ENCODE measurements around the gene MCOLN1.

The MCOLN1 gene

GRCh38 chr19:7509625-7510024 is 12.8 kb upstream of the MCOLN1 start:
- H3K4me3 Mint-ChIP-seq, result no peak overlapping the region
- H3K9me3 Mint-ChIP-seq, result no peaks in the 10 kb centered on the region
- H3K27ac Mint-ChIP-seq, result no peak overlapping the region
- H3K27me3 Mint-ChIP-seq (ENCODE audit: low read depth), result peaks cover 16% of the 10 kb centered on the region
- H3K36me3 Mint-ChIP-seq (ENCODE audit: low read depth), result no peaks in the 10 kb centered on the region
- H3K4me1 Mint-ChIP-seq (ENCODE audit: low read depth), result peaks cover 2% of the 10 kb centered on the region
- no peak for DNase-seq (ENCODE audit: low spot score)

GRCh38 chr19:7512400-7512851 is 10.0 kb upstream of the MCOLN1 start:
- no peak overlapping the region for H3K4me3 Mint-ChIP-seq
- H3K36me3 Mint-ChIP-seq (ENCODE audit: low read depth), result no peaks in the 10 kb centered on the region
- peaks cover 25% of the 10 kb centered on the region for H3K27me3 Mint-ChIP-seq (ENCODE audit: low read depth)
- H3K9me3 Mint-ChIP-seq, result no peaks in the 10 kb centered on the region
- H3K4me1 Mint-ChIP-seq (ENCODE audit: low read depth), result peaks cover 4% of the 10 kb centered on the region
- no peak overlapping the region for H3K27ac Mint-ChIP-seq
- DNase-seq (ENCODE audit: low spot score), result no peak

GRCh38 chr19:7513809-7514642 is 8.4 kb upstream of the MCOLN1 start:
- Mint-ChIP-seq H3K4me1 (ENCODE audit: low read depth) (peaks cover 6% of the 10 kb centered on the region), H3K27me3 (ENCODE audit: low read depth) (peaks cover 28% of the 10 kb centered on the region), H3K36me3 (ENCODE audit: low read depth) (no peaks in the 10 kb centered on the region), H3K27ac (no peak overlapping the region), H3K9me3 (no peaks in the 10 kb centered on the region), H3K4me3 (no peak overlapping the region)
- DNase-seq (ENCODE audit: low spot score), result no peak

GRCh38 chr19:7515110-7515644 is 7.2 kb upstream of the MCOLN1 start:
- no peak for DNase-seq (ENCODE audit: low spot score)
- peaks cover 28% of the 10 kb centered on the region for H3K27me3 Mint-ChIP-seq (ENCODE audit: low read depth)
- no peaks in the 10 kb centered on the region for H3K36me3 Mint-ChIP-seq (ENCODE audit: low read depth)
- peak overlapping the region; percentile 72 for H3K4me3 Mint-ChIP-seq
- peaks cover 6% of the 10 kb centered on the region for H3K4me1 Mint-ChIP-seq (ENCODE audit: low read depth)
- peak overlapping the region; percentile 33 for H3K27ac Mint-ChIP-seq
- no peaks in the 10 kb centered on the region for H3K9me3 Mint-ChIP-seq

- no peaks in the 10 kb centered on the region for H3K9me3 Mint-ChIP-seq
- H3K36me3 Mint-ChIP-seq (ENCODE audit: low read depth), result no peaks in the 10 kb centered on the region
- DNase-seq (ENCODE audit: low spot score), result peak; percentile 30
- peaks cover 6% of the 10 kb centered on the region for H3K4me1 Mint-ChIP-seq (ENCODE audit: low read depth)
- H3K4me3 Mint-ChIP-seq, result peak within 1 kb of the TSS; percentile 72
- H3K27ac Mint-ChIP-seq, result peak within 1 kb of the TSS; percentile 33
- peaks cover 28% of the 10 kb centered on the region for H3K27me3 Mint-ChIP-seq (ENCODE audit: low read depth)
Measured at GRCh38 chr19:7515645-7516151, 6.7 kb upstream of the MCOLN1 start, which contains the start of gene ZNF358. ZNF358 (plus strand) TSS chr19:7516103; CDS start chr19:7519243, 3,140 bp downstream.

- Mint-ChIP-seq H3K36me3 (ENCODE audit: low read depth) (no peaks in the 10 kb centered on the region), H3K27me3 (ENCODE audit: low read depth) (peaks cover 28% of the 10 kb centered on the region), H3K4me1 (ENCODE audit: low read depth) (peaks cover 6% of the 10 kb centered on the region), H3K9me3 (no peaks in the 10 kb centered on the region), H3K27ac (no peak overlapping the region), H3K4me3 (peak overlapping the region; percentile 57)
- DNase-seq (ENCODE audit: low spot score), result no peak
Measured at GRCh38 chr19:7516333-7516732, 6.1 kb upstream of the MCOLN1 start.

GRCh38 chr19:7516878-7517277 is 5.5 kb upstream of the MCOLN1 start:
- H3K4me3 Mint-ChIP-seq, result peak overlapping the region; percentile 57
- no peaks in the 10 kb centered on the region for H3K9me3 Mint-ChIP-seq
- peaks cover 7% of the 10 kb centered on the region for H3K4me1 Mint-ChIP-seq (ENCODE audit: low read depth)
- peaks cover 28% of the 10 kb centered on the region for H3K27me3 Mint-ChIP-seq (ENCODE audit: low read depth)
- no peak for DNase-seq (ENCODE audit: low spot score)
- H3K36me3 Mint-ChIP-seq (ENCODE audit: low read depth), result no peaks in the 10 kb centered on the region
- H3K27ac Mint-ChIP-seq, result no peak overlapping the region

- DNase-seq (ENCODE audit: low spot score), result no peak
- Mint-ChIP-seq H3K4me3 (no peak overlapping the region), H3K27me3 (ENCODE audit: low read depth) (peaks cover 22% of the 10 kb centered on the region), H3K36me3 (ENCODE audit: low read depth) (no peaks in the 10 kb centered on the region), H3K4me1 (ENCODE audit: low read depth) (peaks cover 11% of the 10 kb centered on the region), H3K9me3 (no peaks in the 10 kb centered on the region), H3K27ac (no peak overlapping the region)
Measured at GRCh38 chr19:7519361-7520130, 2.9 kb upstream of the MCOLN1 start.

- Mint-ChIP-seq H3K4me1 (ENCODE audit: low read depth) (peaks cover 11% of the 10 kb centered on the region), H3K9me3 (no peaks in the 10 kb centered on the region), H3K27ac (no peak overlapping the region), H3K36me3 (ENCODE audit: low read depth) (no peaks in the 10 kb centered on the region), H3K4me3 (no peak overlapping the region), H3K27me3 (ENCODE audit: low read depth) (peaks cover 14% of the 10 kb centered on the region)
- DNase-seq (ENCODE audit: low spot score), result no peak
Measured at GRCh38 chr19:7520131-7521051, 2.0 kb upstream of the MCOLN1 start.

- Mint-ChIP-seq H3K27ac (peak overlapping the region; percentile 87), H3K36me3 (ENCODE audit: low read depth) (no peaks in the 10 kb centered on the region), H3K27me3 (ENCODE audit: low read depth) (peaks cover 9% of the 10 kb centered on the region), H3K9me3 (no peaks in the 10 kb centered on the region), H3K4me3 (peak overlapping the region; percentile 82), H3K4me1 (ENCODE audit: low read depth) (peaks cover 7% of the 10 kb centered on the region)
- DNase-seq (ENCODE audit: low spot score), result no peak
Measured at GRCh38 chr19:7521551-7522071, 813 bp upstream of the MCOLN1 start.

GRCh38 chr19:7522923-7523667 is 671 bp downstream of the MCOLN1 start:
- no peak overlapping the region for H3K27ac Mint-ChIP-seq

GRCh38 chr19:7524523-7524922 is 2.1 kb downstream of the MCOLN1 start:
- no peak for DNase-seq (ENCODE audit: low spot score)
- H3K27me3 Mint-ChIP-seq (ENCODE audit: low read depth), result no peaks in the 10 kb centered on the region
- no peak overlapping the region for H3K27ac Mint-ChIP-seq
- no peaks in the 10 kb centered on the region for H3K9me3 Mint-ChIP-seq
- peaks cover 5% of the 10 kb centered on the region for H3K4me1 Mint-ChIP-seq (ENCODE audit: low read depth)
- no peaks in the 10 kb centered on the region for H3K36me3 Mint-ChIP-seq (ENCODE audit: low read depth)
- no peak overlapping the region for H3K4me3 Mint-ChIP-seq

More at GRCh38 chr19:7522923-7523667, 671 bp downstream of the MCOLN1 start:
- H3K4me3 Mint-ChIP-seq, result peak overlapping the region; percentile 71
- DNase-seq (ENCODE audit: low spot score), result no peak
- no peaks in the 10 kb centered on the region for H3K36me3 Mint-ChIP-seq (ENCODE audit: low read depth)
- H3K4me1 Mint-ChIP-seq (ENCODE audit: low read depth), result peaks cover 5% of the 10 kb centered on the region
- H3K27me3 Mint-ChIP-seq (ENCODE audit: low read depth), result no peaks in the 10 kb centered on the region
- no peaks in the 10 kb centered on the region for H3K9me3 Mint-ChIP-seq

Data from T-helper 2 cell treated with Interferon-gamma antibody and Interleukin-4, amounts not matched to agents 5 μg/mL and 100 μg/mL, for 36 hours (primary cell).